ENCODE results near the gene ATP6AP1.

DNA sequence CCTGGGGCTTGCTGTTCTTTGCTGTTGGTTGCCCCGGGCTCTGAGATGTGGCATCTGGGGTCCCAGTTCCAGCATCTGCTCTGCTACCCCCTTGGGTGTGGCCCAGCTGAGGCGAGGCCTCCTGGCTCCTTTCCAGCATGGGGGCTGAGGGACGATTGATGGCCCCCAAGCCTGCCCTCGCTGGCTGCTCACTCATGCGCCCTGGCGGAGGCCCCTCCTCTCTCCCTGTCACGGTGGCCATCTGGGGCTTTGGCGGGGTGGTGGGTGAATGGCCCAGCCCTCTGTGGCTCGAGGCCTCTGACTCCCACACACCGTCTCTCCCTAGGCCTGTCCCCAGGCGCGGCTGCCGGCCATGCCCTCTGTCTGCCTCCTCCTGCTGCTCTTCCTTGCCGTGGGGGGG is 31.4 kb downstream of the ATP6AP1 start:
- TF ChIP-seq, protein P1, sequence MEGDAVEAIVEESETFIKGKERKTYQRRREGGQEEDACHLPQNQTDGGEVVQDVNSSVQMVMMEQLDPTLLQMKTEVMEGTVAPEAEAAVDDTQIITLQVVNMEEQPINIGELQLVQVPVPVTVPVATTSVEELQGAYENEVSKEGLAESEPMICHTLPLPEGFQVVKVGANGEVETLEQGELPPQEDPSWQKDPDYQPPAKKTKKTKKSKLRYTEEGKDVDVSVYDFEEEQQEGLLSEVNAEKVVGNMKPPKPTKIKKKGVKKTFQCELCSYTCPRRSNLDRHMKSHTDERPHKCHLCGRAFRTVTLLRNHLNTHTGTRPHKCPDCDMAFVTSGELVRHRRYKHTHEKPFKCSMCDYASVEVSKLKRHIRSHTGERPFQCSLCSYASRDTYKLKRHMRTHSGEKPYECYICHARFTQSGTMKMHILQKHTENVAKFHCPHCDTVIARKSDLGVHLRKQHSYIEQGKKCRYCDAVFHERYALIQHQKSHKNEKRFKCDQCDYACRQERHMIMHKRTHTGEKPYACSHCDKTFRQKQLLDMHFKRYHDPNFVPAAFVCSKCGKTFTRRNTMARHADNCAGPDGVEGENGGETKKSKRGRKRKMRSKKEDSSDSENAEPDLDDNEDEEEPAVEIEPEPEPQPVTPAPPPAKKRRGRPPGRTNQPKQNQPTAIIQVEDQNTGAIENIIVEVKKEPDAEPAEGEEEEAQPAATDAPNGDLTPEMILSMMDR (IDR thresholded peaks at IDR 0.05), result no peak
- TF ChIP-seq EZH2 (IDR thresholded peaks at IDR 0.05; ENCODE audit: borderline replicate concordance, insufficient read depth, low read depth, low read length, poor library complexity, severe bottlenecking), result no peak
